ENCODE measurements around the gene KDM1A.

KDM1A gene

DNA sequence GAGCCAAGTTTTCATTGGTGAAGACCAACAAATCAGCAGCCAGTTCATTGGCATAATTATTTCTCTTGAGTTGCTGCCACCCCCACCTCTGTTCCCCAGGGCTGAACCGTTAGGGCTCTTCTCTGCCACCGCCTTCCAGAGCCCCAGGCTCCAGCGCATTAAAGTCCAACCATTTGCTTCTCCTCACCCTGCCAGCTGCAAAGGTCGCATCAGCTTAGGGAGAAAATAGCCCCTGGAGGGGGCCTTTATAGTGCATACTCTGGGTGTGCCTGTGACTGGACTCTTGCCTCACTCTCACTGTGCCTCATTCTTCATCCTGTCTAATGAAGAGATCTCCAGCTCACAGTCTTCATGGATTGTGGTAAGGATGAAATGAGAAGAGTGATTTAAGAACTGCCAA is 50.4 kb downstream of the KDM1A start:
- no peak for DNase-seq (ENCODE audit: low spot score)

DNA sequence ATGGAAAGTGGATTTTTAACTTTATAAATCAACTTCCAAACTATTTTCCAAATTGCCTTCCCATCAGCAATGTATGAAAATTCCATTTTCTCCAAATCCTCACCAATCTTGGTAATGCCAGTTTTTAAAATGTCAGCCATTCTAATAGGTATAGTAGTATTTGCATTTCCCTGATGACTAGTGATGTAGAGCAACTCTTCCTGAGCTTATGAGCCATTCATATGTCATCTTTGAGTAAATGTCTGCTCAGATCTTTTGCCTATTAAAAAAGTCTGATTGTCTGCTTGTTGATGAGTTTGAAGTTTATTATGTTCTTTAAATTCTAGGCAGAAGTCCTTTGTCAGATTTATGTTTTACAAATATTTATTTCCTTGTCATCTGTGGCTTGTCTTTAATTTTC is 54.7 kb downstream of the KDM1A start:
- no peak for DNase-seq (ENCODE audit: low spot score)

DNA sequence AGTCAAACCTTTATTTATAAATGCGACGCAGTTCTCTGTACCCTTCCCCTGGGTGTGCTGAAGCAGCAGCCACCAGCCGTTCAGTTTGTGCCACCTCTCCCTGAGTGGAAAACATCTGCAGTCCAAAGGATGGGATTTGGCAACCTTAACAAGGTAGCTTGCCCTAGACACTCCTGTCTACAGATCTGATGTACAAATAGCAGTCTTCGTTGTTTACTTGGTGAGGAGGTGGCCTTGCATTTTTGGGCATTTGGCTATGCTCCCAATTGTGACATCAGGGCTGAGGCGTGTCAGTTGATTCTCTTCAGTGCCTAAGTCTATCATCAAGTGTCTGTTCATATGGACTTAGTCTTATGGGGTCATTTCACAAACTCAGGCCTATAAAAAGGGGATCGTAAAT is 59.8 kb downstream of the KDM1A start:
- no peak for DNase-seq (ENCODE audit: low spot score)

DNA sequence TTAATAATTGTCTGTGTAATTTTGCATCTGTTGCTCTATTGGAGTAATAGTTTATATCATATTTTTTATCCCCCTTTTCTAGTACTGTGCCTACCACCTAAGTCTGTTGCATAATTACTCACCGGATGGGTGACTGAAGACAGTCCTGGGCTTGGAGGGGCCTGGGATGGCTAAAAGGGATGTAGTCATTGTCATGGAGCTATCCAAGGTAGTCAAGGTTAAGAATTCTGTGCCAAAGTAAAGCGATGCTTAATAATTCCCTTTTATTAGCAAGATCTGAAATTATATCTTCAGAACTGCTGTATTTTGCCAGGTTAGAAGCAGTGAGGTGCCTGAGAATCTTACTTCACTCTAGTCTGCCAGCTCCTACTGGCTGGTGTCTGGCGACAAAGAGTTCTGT is 61.6 kb downstream of the KDM1A start:
- no peak for DNase-seq (ENCODE audit: low spot score)

DNA sequence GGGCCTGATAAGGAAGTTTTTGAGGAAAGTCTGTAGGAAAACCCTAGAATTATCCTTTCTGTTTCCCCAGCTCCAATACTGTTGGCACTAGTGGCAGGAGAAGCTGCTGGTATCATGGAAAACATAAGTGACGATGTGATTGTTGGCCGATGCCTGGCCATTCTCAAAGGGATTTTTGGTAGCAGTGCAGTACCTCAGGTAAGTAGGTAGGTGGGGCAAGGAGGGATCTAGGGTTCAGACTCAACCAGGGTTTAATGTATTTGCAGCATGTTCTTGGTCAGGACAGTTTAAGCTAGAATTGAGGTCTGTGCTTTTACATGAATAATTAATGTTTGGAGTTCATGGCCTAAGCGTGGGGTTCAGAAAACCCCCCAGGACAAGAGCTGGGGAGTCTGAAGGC is 62.1 kb downstream of the KDM1A start:
- no peak for DNase-seq (ENCODE audit: low spot score)

DNA sequence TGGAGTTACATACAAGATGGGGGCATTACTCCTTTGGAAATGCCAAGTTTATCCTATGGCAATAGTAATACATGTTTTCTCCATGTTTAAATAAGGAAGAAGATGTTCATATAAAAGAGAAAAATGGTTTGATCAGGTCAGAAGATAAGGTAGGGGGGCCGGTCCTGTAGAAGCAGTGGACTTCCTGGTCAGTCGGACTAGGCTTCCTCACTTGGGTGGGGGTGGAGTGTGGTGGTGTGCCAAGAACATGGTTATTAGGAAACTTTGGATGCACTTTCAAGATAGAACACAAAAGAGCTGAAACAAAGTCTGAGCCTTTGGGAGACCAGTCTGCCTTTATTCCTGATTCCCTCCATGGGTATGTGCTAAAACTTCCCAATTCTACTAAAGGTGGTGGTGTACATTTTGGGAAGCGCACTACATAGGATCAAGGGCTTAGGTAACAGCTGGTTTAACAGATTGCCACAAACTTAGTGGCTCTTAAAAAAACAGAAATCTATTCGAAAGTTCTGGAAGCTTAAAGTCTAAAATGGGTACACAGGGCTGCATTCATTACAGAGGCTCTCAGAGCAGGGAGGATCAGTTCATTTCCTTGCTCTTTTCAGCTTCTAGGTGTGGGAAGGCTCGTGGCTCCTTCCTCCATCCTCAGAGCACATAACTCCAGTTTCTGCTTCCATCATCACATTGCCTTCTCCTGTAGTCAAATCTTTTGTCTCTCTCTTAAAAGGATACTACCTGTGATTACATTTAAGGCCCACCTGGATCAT is 64.6 kb downstream of the KDM1A start:
- no peak for DNase-seq (ENCODE audit: low spot score)

DNA sequence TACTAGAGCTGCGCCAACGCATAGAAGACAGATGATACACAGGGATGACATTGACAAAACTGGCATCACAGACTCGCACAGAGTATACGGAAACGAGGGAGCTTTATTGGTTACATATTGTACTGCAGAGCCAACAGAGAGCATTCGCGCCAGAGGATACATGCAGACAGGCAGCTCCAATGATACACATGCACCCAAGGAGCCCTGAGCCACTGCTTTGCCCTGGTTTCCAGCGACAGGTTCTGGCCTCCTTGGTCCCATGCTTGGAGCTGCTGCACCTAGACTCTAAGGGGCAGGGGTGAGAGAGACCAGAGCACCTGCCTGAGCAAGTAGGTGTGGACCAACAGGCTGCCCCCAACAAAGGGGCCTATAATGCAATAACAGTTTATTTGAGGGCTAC is 65.6 kb downstream of the KDM1A start:
- DNase-seq (ENCODE audit: low spot score): no peak

DNA sequence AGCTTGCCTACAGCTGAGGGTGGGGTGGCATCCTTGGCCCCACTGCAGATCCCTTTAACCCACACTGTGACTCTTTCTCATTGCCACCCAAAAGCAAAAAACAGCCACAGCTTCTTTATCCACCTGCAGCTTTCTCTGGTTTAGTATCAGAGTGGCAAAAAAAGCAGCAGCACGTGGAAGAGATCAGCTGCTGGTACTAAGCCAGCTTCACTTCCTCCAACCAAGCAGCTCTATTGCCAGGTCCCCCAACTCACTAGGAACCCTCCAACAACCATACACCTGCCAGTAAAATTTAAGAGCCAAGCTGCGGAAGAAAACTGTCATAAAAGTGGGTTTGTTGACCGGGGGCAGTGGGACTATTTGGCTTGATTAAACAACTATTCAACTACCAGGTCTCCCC is 66.4 kb downstream of the KDM1A start:
- DNase-seq (ENCODE audit: low spot score): no peak

DNA sequence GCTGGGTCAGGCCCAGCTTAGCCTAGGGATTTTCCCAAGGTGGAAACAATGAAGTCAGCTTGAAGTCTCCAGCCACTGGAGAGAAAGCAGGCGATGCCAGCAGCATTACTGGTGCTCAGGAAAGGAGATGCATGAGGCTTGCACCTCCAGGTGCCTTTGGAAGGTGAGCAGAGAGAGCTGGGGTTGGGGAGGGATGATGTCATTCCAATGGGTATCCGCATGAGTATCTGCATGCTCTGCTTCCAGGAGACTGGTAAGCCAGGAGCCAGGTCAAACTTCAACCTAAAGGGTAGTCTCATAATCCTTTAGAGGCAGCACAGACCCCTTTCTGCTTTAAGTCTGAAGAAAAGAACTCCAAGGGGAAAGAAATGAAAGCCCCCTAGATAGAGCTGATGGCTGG is 68.8 kb downstream of the KDM1A start:
- DNase-seq (ENCODE audit: low spot score): no peak

DNA sequence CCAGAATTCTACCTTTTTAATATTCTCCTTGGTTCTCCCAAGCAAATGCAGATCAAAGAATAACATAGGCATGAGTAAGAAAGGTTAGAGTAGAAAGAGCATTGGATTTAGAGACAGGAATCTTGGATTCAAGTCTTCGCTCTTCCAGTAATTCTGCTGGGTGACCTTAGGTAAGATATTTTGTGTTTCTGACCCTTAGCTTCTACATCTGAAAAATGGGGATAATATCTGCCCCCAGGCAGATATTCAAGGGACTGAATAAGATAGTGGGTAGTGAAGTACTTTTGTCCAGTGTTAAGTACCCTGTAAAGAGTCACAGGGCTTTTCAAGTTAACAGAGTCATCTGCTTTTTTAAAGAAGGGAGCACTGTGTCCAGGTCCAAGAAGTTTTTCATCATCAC is 70.8 kb downstream of the KDM1A start:
- no peak for DNase-seq (ENCODE audit: low spot score)

DNA sequence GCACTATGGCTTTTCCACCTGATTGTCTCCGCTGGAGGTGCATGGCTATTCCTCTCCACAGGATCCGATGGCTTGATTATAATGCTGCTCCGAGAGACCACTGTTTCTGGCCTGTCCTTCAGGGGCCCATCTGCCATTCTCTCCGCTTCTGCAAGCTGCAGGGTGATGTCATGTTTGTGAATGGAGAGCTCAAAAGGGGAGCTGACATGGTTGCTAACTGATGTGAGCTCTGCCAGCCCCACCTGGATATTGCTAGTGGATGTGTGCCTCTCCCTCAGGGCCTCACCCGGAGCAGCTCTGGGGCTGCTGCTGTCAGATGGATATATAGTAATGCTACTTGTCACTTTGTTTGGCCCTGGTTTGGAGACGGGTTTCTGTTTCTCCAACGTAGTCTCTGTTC is 72.3 kb downstream of the KDM1A start:
- no peak for DNase-seq (ENCODE audit: low spot score)

DNA sequence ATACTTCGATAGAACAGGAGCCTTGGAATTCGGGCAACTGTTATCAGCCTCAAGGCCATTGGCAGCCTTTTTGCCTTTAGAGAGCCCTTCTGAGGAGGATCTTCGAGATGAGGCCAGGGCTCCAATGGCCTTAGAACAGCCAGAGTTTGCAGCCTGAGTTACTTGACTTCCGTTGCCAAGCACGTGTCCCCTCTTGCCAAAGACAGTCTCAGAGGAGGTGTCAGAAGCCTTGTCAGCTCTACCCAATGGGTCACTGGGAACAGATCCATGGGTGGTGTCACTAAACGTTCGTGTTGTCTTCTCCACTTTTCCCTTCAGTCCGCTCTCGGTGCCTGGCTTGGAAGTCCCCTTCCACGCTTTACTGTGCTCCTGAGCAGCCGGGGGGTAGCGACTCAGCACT is 73.2 kb downstream of the KDM1A start:
- DNase-seq (ENCODE audit: low spot score): no peak

DNA sequence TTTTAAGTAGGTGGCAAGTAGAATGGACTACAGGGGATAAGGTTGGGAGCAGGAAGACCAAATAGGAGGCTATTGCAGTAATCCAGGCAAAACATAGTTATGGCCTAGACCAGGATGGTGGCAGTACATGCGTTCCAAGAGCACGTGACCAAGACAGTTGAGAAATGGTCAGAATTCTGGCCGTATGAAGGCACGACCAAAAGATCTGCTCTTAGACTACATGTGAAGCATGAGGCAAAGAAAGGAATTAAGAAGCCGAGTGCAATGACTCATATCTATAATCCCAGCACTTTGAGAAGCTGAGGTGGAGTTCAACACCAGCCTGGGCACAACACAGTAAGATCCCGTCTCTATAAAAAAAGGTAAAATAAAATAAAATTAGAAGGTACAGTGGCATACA is 78.0 kb downstream of the KDM1A start:
- no peak for DNase-seq (ENCODE audit: low spot score)

DNA sequence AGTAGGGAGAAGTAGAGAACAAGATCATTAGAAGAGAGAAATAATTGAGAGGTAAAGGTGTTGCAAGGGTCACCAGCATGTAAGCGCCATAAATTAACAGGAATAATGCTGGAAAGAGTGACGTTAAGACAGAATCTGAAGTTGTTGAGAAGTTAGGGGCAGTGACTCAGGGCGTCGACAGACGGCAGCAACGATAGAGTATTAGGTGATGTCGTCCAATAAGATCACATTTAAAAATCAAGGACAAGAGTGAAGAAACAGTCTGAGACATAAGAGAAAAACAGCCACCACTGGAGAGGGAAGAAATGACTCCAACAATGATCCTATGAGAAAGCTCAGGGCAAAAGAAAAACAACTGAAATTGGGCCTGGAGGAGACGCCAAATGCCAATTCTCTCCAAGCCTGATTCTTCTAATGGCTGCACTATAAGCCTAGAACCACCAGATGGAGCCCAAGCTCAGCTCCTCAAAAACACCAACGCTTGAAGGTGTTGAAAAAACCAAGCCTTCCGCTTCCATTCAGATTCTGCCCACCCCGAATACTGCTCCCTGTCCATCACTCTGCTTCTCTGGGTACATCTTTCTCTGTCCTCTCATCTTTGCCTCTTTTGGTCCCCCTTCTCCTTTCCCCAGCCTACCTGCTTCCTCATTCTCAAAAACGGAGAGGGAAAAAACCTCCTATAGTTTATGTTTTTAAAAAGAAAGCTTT is 79.3 kb downstream of the KDM1A start:
- DNase-seq (ENCODE audit: low spot score): no peak

DNA sequence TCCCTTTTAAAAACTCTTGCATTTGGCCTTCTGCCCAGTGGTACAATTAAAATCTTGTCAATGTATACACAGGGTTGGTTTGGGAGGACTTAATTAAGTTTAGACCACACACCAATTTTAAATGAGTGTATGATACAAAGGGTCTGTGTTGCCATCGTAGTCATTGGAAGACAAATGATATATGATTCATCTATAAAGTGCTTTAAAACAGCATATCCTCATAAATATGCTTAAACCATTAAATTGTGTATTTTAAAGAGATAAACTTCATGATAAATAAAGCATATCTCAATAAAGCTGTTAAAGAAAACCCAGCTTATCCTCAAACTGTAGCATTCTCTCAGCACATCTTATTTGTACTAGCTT is 79.9 kb downstream of the KDM1A start:
- DNase-seq (ENCODE audit: low spot score): no peak

DNA sequence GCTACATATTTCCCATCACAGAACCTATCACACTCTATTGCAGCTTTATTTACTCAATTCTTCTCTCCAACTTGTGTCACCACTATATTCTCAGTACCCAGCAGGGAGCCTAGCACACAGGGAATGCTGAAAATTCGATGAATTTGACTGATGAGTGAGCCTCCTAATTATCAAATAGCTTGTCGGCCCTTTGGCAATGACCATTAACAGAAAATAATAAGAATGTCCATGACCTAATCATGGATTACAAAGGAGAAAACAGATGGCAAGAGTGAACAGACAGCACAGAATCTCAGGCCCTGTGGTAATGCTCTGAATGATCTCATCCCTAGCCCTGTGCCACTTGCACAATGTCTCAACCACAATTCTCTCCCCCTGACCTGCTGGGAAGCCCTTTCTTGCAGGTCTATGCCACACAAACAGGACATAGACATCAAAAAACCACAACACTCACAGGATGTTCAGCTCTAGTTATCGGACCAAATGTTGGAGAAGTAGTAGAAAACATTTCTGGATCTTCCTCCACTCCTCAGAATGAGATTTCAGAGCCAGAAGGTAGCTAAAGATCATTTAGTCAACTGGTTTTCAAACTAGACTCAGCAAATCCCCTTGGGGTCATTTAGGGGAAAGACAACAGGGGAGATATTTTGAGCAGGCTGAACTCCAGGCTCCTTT is 80.9 kb downstream of the KDM1A start:
- DNase-seq (ENCODE audit: low spot score): no peak

DNA sequence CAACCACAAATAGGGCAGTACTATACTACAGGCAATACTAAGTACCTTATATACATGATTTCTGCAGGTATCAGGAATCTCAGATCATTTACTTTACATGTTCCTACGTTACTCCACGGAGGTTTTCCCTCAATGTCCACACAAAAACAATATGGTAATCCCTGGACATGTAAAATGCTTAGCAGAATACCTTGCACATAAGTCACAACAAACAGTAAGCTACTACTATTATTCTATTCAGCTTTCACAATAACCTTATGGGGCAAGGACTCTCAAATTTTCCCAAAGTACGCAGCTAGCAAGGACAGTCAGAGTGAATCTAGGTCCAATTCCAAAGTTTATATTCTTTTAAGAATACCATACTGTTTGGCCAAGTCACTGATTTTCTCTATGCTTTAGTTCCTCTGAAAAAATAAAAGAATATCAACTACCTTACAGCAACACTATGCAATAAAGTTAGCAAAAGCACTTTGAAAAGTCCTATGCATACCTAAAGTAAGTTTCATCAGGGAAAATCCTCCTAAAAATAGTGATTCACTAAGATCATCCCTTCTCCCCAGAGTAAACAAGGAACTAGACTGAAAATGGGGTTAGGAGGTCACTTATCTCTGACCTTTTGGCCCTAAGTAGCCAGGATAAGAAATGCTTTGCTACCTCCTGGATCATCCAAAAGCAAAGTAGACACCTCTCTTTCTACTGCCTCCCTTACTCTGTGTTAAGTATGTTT is 82.0 kb downstream of the KDM1A start:
- DNase-seq (ENCODE audit: low spot score): no peak

DNA sequence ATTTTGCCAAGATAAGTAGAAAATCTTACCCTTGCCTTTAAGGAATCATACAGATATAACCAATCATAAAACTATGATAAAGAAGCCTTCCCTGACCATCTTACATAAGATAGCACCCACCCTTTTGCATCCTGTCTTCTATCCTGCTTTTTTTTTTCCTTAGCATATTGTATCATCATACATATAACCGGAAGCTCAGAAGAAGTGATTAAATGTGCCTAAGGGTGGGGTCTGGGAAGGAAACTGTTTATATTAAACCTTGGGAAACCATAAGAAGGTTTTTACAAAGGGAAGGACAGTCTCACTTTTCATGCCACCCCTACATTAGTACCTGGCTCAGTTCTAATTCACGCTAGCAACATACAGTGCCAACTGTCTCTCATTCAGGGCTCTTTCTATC is 82.6 kb downstream of the KDM1A start:
- DNase-seq (ENCODE audit: low spot score): no peak

DNA sequence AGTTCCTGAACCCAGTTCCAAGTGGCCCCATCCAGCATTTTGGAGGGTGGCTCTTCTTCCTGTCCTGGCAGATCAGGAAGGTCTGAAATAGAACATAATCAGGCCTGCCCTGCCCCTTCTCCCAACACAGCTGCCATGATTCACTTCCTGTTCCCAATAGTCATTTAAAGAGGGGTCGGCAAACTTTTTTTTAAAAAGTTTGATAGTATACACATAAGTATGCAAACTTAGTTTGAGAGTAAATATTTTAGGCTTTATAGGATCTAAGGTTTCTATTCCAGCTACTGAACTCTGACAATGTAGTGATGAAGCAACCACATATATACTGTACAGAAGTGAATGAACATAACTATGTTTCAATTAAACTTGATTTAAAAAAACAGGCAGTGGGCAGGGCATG is 83.0 kb downstream of the KDM1A start:
- no peak for DNase-seq (ENCODE audit: low spot score)

DNA sequence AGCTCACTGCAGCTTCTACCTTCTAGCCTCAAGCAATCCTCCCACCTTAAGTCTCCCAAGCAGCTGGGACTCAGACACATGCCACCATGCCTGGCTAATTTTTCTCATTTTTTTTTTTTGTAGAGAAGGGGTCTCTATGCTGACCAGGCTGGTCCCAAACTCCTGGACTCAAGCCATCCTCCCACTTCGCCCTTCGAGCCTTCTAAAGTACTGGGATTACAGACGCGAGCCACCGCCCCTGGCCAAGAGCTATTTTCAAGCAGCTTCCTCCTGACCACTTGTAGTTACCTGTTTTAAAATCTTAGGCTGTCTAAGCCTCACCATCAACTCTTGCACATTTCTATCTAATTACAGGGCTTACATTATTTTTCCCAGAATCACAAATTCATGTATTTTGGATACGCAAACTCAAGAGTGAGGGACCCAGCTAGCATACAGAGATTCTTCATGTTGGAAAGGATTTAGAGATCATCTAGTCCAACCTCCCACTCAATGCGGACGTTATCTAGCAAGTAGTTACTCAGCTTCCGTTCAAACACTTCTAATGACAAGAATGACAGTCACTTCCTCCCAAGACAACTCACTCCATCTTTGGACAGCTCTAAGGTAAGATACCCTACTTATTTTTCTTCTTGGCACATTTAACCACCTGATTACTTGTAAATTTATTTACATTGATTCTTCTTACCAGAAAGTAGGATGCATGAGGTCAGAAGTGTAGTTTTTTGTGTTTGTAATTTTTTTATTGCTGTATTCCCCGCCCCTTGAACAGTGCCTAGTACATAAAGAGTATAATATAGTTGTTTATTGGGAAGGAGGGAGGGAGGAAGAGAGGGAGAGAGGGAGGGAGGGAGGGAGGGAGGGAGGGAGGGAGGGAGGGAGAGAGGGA is 84.0 kb downstream of the KDM1A start:
- no peak for DNase-seq (ENCODE audit: low spot score)

DNA sequence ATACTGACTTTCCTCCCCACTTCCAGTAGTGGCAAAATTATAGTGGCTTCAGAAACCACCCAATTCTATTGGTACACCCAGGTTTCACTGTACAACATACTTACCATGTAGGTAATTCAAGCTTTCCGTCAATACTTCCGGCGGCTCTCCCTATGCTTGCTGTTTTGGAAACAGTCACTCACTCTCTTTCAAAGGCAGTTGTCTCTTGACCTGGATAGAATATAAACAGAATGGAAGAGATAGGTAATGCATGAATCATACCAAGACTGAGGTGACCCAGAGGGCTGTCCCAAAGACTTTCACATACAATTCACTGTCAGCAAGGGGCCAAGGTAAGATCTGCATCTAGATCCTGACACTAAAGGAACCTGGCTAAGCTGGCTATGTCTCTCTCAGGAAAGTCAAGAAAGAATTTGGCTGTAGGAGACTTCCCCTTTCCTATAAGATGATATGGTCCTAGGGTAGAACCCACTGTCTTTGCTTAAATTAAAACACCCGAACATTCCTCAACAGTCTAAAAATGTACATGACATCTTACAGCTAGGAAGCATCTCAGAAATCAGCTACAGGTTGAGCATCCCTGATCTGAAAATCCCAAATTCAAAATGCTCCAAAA is 89.8 kb downstream of the KDM1A start:
- DNase-seq (ENCODE audit: low spot score): no peak
